Measurements from ENCODE around the gene DLG2. TPM values are rescaled to one million over a fixed set of nuclear protein-coding genes. Genes with fewer than 3 reads are reported as not detected.

Gene DLG2
- total and polyA plus RNA-seq, 2 donors (not counting 3 experiments of a cell fraction or from before 2014, with no cell fraction given): 0.15 to 1.1 TPM

DNA sequence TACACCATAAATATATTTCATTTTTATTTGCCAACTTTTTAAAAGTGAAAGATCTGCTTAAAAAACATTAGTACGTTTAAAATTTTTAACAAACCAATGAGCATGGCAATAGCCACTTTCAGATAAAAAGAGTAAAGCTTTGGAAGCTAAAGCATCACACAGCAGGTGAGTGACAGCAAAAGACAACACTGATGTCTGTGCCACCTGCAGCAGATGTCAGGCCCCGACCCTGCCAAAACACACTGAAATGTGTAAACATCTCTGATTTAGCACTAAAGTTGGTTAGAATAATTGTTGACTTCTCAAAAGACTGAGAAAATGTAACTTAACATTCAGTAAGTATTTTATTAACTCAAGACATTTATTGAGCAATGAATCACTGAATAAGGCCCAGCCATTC lies 232.9 kb downstream of the DLG2 start:
- Histone ChIP-seq H3K4me3 (replicated peaks in 1 of 3; ENCODE audit: insufficient read depth in 1 of 3, low read depth in 1 of 3, low read length in 3 of 3) (no peak overlapping the region), H3K9ac (replicated peaks; ENCODE audit: extremely low read depth, insufficient read depth, low read length) (no peak overlapping the region), H3K9me3 (replicated peaks; ENCODE audit: control insufficient read depth, insufficient read depth, low read length) (no peaks in the 10 kb centered on the region), H3K36me3 (ENCODE audit: control insufficient read depth in 2 of 2, extremely low read depth in 1 of 2, insufficient read depth in 2 of 2, low read length in 2 of 2) (no peaks in the 10 kb centered on the region), H3K9me1 (replicated peaks; ENCODE audit: control insufficient read depth, extremely low read depth, insufficient read depth, low read length) (no peaks in the 10 kb centered on the region), H3K27ac (ENCODE audit: insufficient read depth, low read depth, low read length) (no peak overlapping the region), H3K4me2 (ENCODE audit: insufficient read depth, low read length) (no peak overlapping the region), H2AFZ (ENCODE audit: low read depth, low read length) (no peak overlapping the region), H4K20me1 (replicated peaks; ENCODE audit: control insufficient read depth, extremely low read depth, insufficient read depth, low read length) (no peaks in the 10 kb centered on the region), H3K4me1 (ENCODE audit: control insufficient read depth, extremely low read depth, insufficient read depth, low read length) (no peaks in the 10 kb centered on the region), H3K79me2 (ENCODE audit: control insufficient read depth, insufficient read depth, low read length) (no peaks in the 10 kb centered on the region), H3K27me3 (ENCODE audit: control insufficient read depth in 2 of 2, insufficient read depth in 2 of 2, low read length in 2 of 2) (no peaks in the 10 kb centered on the region)
- TF ChIP-seq MYC (IDR thresholded peaks at IDR 0.05; ENCODE audit: low read depth, low read length) (no peak), POLR2A (IDR thresholded peaks at IDR 0.05; ENCODE audit: low read depth, low read length) (no peak), POLR2AphosphoS5 (IDR thresholded peaks at IDR 0.05; ENCODE audit: insufficient read depth, low read depth, low read length) (no peak), GATA2 (IDR thresholded peaks at IDR 0.05; ENCODE audit: insufficient read depth, insufficient read length, low read depth, low read length) (no peak), FOS (IDR thresholded peaks at IDR 0.05; ENCODE audit: borderline replicate concordance, insufficient read depth, low read length) (no peak), EZH2 (IDR thresholded peaks at IDR 0.05; ENCODE audit: borderline replicate concordance, low read depth, low read length, severe bottlenecking) (no peak), JUN (IDR thresholded peaks at IDR 0.05; ENCODE audit: borderline replicate concordance, insufficient read depth, insufficient read length, low read depth) (no peak)
- TF ChIP-seq, protein P1, sequence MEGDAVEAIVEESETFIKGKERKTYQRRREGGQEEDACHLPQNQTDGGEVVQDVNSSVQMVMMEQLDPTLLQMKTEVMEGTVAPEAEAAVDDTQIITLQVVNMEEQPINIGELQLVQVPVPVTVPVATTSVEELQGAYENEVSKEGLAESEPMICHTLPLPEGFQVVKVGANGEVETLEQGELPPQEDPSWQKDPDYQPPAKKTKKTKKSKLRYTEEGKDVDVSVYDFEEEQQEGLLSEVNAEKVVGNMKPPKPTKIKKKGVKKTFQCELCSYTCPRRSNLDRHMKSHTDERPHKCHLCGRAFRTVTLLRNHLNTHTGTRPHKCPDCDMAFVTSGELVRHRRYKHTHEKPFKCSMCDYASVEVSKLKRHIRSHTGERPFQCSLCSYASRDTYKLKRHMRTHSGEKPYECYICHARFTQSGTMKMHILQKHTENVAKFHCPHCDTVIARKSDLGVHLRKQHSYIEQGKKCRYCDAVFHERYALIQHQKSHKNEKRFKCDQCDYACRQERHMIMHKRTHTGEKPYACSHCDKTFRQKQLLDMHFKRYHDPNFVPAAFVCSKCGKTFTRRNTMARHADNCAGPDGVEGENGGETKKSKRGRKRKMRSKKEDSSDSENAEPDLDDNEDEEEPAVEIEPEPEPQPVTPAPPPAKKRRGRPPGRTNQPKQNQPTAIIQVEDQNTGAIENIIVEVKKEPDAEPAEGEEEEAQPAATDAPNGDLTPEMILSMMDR (IDR thresholded peaks at IDR 0.05; ENCODE audit: extremely low read depth in 1 of 2, insufficient read depth in 1 of 2, low read depth in 1 of 2, low read length in 2 of 2): no peak
- TF ChIP-seq, protein P2, sequence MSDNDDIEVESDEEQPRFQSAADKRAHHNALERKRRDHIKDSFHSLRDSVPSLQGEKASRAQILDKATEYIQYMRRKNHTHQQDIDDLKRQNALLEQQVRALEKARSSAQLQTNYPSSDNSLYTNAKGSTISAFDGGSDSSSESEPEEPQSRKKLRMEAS (IDR thresholded peaks at IDR 0.05; ENCODE audit: insufficient read depth, insufficient read length): no peak
- dilution Hi-C loops (cut with MboI; ENCODE audit: extremely low pct_ligation_motif_present, low sequenced_read_pairs): no loop called here
- no peak for DNase-seq (ENCODE audit: low read depth, low spot score)
- no peak for FAIRE-seq
- BruUV-seq (replicated peaks): no TSS peak
- ChIA-PET CTCF (no interaction called here), POLR2A (no interaction called here)
- intact Hi-C loops (cut with micrococcal nuclease): no loop called here
